Breast epithelium (tissue), 3 donors: ENCODE results near the gene CTF1.

Experiments used
- CTCF ChIP-seq, 3 donors: fragments of 450-650 bp; IDR thresholded peaks; one replicate each; pipeline ENCODE4 v1.5.1; 2016 to 2017; ENCODE audit warnings: antibody characterized with exemption in 3 of 3, mild to moderate bottlenecking in 3 of 3, moderate library complexity in 3 of 3
- POLR2A ChIP-seq: fragments of 450-650 bp; IDR thresholded peaks from one replicate; pipeline ENCODE4 v1.6.1; 2016; ENCODE audit warnings: antibody characterized with exemption, mild to moderate bottlenecking, moderate library complexity
- POLR2AphosphoS5 ChIP-seq, 3 donors: sonication (generic); formaldehyde crosslinking; IDR thresholded peaks; one replicate each; pipeline ENCODE4 v1.6.1; 2017; ENCODE audit warnings: antibody characterized with exemption in 3 of 3

- TF ChIP-seq CTCF (IDR thresholded peaks at IDR 0.05) (no peak), POLR2A (no peak), POLR2AphosphoS5 (IDR thresholded peaks at IDR 0.05) (no peak)
These were observed 20.3 kb upstream of the CTF1 start for GRCh38 chr16:30875871-30876801.
